OCI-LY1 (cell line): ENCODE results near the gene UCP3.
A peak's percentile ranks its signal among the peaks of the same experiment; 100 is the strongest.
"Not testable (repeated sequence)": the region's sequence is repeated elsewhere in the genome, so short reads cannot be mapped to it uniquely, and the experiment has no call there.

ENCODE experiments used
- H2AFZ ChIP-seq: fragments of 200-600 bp; sonication (generic), shearing (Covaris generic); 2 replicates; pipeline ENCODE4 v1.6.0; 2014; ENCODE audit warnings: antibody characterized with exemption, mild to moderate bottlenecking, low read length
- H3F3A ChIP-seq: fragments of 200-600 bp; sonication (generic), shearing (Covaris generic); 2 replicates; pipeline ENCODE4 v1.6.0; 2014; ENCODE audit warnings: mild to moderate bottlenecking, antibody characterized with exemption, low read length, moderate library complexity; ENCODE audit not compliant: insufficient read depth
- H3K27ac ChIP-seq: fragments of 200-600 bp; sonication (generic); 2 replicates; pipeline ENCODE4 v1.5.1; 2014; ENCODE audit warnings: low read length, mixed run types, mild to moderate bottlenecking, low read depth; ENCODE audit not compliant: poor library complexity, severe bottlenecking
- H3K27me3 ChIP-seq: fragments of 200-600 bp; sonication (generic); 2 replicates; pipeline ENCODE4 v1.6.0; 2014; ENCODE audit warnings: antibody characterized with exemption, mild to moderate bottlenecking, low read length, moderate library complexity; ENCODE audit not compliant: insufficient read depth
- H3K36me3 ChIP-seq: fragments of 200-600 bp; sonication (generic); 2 replicates; pipeline ENCODE4 v1.6.1; 2014; ENCODE audit warnings: mild to moderate bottlenecking, antibody characterized with exemption, low read length, moderate library complexity, mixed read lengths; ENCODE audit not compliant: insufficient read depth
- H3K4me1 ChIP-seq: fragments of 200-600 bp; sonication (generic); 2 replicates; pipeline ENCODE4 v1.5.1; 2014; ENCODE audit warnings: mild to moderate bottlenecking, low read length, moderate library complexity; ENCODE audit not compliant: insufficient read depth, severe bottlenecking
- H3K4me2 ChIP-seq: fragments of 200-600 bp; sonication (generic), shearing (Covaris generic); 2 replicates; pipeline ENCODE4 v1.6.1; 2014; ENCODE audit warnings: low read length
- H3K4me3 ChIP-seq: fragments of 200-600 bp; sonication (generic); 2 replicates; pipeline ENCODE4 v1.5.1; 2014; ENCODE audit warnings: low read length, low read depth, mild to moderate bottlenecking, mixed read lengths; ENCODE audit not compliant: poor library complexity, severe bottlenecking
- H3K79me2 ChIP-seq: fragments of 200-600 bp; shearing (Covaris generic); 2 replicates; pipeline ENCODE4 v1.6.1; 2016; ENCODE audit warnings: mixed run types, low read length, mixed read lengths; ENCODE audit not compliant: insufficient read depth
- H3K9ac ChIP-seq: fragments of 200-600 bp; sonication (generic), shearing (Covaris generic); 2 replicates; pipeline ENCODE4 v1.6.1; 2014; ENCODE audit warnings: mild to moderate bottlenecking, low read length, mixed read lengths
- H3K9me2 ChIP-seq: fragments of 200-600 bp; sonication (generic), shearing (Covaris generic); 2 replicates; pipeline ENCODE4 v1.6.1; 2014; ENCODE audit warnings: low read depth, mild to moderate bottlenecking, low read length, mixed read lengths
- H3K9me3 ChIP-seq: fragments of 200-600 bp; shearing (Covaris generic); 2 replicates; pipeline ENCODE4 v1.6.1; 2014; ENCODE audit warnings: low read length, mixed read lengths
- H4K20me1 ChIP-seq: fragments of 200-600 bp; sonication (generic), shearing (Covaris generic); 2 replicates; pipeline ENCODE4 v1.6.0; 2016; ENCODE audit warnings: mild to moderate bottlenecking, low read length; ENCODE audit not compliant: insufficient read depth
- EZH2 ChIP-seq: fragments of 200-600 bp; sonication (generic), shearing (Covaris generic); IDR thresholded peaks from 2 replicates; pipeline ENCODE4 v1.8.0; 2017; ENCODE audit warnings: borderline replicate concordance, mixed run types, mild to moderate bottlenecking, antibody characterized with exemption, low read length, moderate library complexity, mixed read lengths
- TF ChIP-seq, protein P1 (sequence below): fragments of 200-600 bp; sonication (generic), shearing (Covaris generic); IDR thresholded peaks from 2 replicates; pipeline ENCODE4 v1.5.1; 2017; ENCODE audit warnings: mild to moderate bottlenecking, antibody characterized with exemption, low read length, moderate library complexity, mixed read lengths

Gene UCP3

DNA sequence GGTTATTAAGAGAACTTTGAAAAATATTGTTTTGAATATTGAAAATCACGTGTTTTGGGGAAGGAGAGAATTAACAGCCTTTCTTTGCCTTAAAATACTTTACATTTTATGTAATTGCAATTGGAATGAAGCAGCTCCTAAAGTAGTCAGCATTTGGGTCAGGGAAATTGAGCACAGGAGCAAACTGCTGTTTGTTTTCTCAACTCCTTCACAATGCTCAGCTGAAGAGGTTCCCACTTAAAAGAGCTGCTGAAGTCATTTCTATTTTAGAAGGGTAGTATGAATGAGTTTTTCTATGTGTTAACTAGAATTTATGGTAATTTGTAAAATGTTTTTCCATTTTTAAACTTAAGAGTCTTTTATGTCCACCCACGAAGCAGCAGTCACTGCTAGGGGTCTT, 18.2 kb downstream of the UCP3 start:
- no peaks in the 10 kb centered on the region for H3K9me3 ChIP-seq
- H3K4me2 ChIP-seq: peak overlapping the region; percentile 63
- H3K27me3 ChIP-seq: no peaks in the 10 kb centered on the region
- peak overlapping the region; percentile 54; the same call in 1 of the 2 replicates for H3K9ac ChIP-seq
- H3K36me3 ChIP-seq: no peaks in the 10 kb centered on the region
- H3K4me1 ChIP-seq: peaks cover 79% of the 10 kb centered on the region
- no peaks in the 10 kb centered on the region for H4K20me1 ChIP-seq
- no peaks in the 10 kb centered on the region for H3K9me2 ChIP-seq
- peak overlapping the region; percentile 30 for H3K4me3 ChIP-seq
- peak overlapping the region; percentile 98 for H3K27ac ChIP-seq
- no peak for TF ChIP-seq EZH2
- TF ChIP-seq, protein P1, sequence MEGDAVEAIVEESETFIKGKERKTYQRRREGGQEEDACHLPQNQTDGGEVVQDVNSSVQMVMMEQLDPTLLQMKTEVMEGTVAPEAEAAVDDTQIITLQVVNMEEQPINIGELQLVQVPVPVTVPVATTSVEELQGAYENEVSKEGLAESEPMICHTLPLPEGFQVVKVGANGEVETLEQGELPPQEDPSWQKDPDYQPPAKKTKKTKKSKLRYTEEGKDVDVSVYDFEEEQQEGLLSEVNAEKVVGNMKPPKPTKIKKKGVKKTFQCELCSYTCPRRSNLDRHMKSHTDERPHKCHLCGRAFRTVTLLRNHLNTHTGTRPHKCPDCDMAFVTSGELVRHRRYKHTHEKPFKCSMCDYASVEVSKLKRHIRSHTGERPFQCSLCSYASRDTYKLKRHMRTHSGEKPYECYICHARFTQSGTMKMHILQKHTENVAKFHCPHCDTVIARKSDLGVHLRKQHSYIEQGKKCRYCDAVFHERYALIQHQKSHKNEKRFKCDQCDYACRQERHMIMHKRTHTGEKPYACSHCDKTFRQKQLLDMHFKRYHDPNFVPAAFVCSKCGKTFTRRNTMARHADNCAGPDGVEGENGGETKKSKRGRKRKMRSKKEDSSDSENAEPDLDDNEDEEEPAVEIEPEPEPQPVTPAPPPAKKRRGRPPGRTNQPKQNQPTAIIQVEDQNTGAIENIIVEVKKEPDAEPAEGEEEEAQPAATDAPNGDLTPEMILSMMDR: no peak
- no peaks in the 10 kb centered on the region for H3K79me2 ChIP-seq
- peaks cover 20% of the 10 kb centered on the region for H3F3A ChIP-seq
- H2AFZ ChIP-seq: no peak overlapping the region

GRCh38 chr11:73989156-73989555, 19.7 kb downstream of the UCP3 start:
- Histone ChIP-seq H3K36me3 (no peaks in the 10 kb centered on the region), H3F3A (peaks cover 9% of the 10 kb centered on the region), H3K27ac (peak overlapping the region; percentile 98), H3K9ac (no peak overlapping the region), H3K4me3 (no peak overlapping the region), H3K9me3 (no peaks in the 10 kb centered on the region), H2AFZ (no peak overlapping the region), H3K4me1 (peaks cover 78% of the 10 kb centered on the region), H3K27me3 (no peaks in the 10 kb centered on the region), H3K9me2 (no peaks in the 10 kb centered on the region), H3K4me2 (no peak overlapping the region), H4K20me1 (no peaks in the 10 kb centered on the region), H3K79me2 (no peaks in the 10 kb centered on the region)
- TF ChIP-seq EZH2: no peak

- Histone ChIP-seq H3F3A (peaks cover 8% of the 10 kb centered on the region; the same call in 1 of the 2 replicates), H3K9me2 (no peaks in the 10 kb centered on the region), H3K4me3 (no peak overlapping the region), H3K9ac (no peak overlapping the region), H4K20me1 (no peaks in the 10 kb centered on the region), H3K9me3 (no peaks in the 10 kb centered on the region), H3K4me1 (peaks cover 78% of the 10 kb centered on the region), H3K79me2 (no peaks in the 10 kb centered on the region), H3K27me3 (no peaks in the 10 kb centered on the region), H3K36me3 (no peaks in the 10 kb centered on the region), H3K4me2 (no peak overlapping the region), H2AFZ (no peak overlapping the region), H3K27ac (peak overlapping the region; percentile 39)
- TF ChIP-seq, protein P1: no peak
- no peak for TF ChIP-seq EZH2
Measured at GRCh38 chr11:73988227-73988626, 20.7 kb downstream of the UCP3 start.

- not testable (repeated sequence) for H3K27me3 ChIP-seq, H4K20me1 ChIP-seq, H3K9me2 ChIP-seq, H3K4me2 ChIP-seq, H3K4me3 ChIP-seq, H2AFZ ChIP-seq, H3K9ac ChIP-seq, H3K9me3 ChIP-seq
- peaks cover 19% of the 10 kb centered on the region for H3K36me3 ChIP-seq
- H3F3A ChIP-seq: peaks cover 14% of the 10 kb centered on the region
- H3K79me2 ChIP-seq: peaks cover 13% of the 10 kb centered on the region
- peak overlapping the region; percentile 98 for H3K27ac ChIP-seq
- H3K4me1 ChIP-seq: peaks cover 60% of the 10 kb centered on the region
Measured at GRCh38 chr11:73985661-73986060, 23.2 kb downstream of the UCP3 start.
